Neural cell (in vitro differentiated cells): ENCODE data around the gene ZNF622.

Source experiments
- EZH2 ChIP-seq: fragments of 200-600, 300-800 bp; shearing (Covaris generic), sonication (generic); IDR thresholded peaks from 2 replicates; pipeline ENCODE4 v1.6.1; 2014; ENCODE audit warnings: antibody characterized with exemption, low read length, borderline replicate concordance, mild to moderate bottlenecking; ENCODE audit not compliant: insufficient read depth, poor library complexity, severe bottlenecking
- POLR2AphosphoS5 ChIP-seq: IDR thresholded peaks from 2 replicates; pipeline ENCODE4 v1.6.1; 2012
- TAF1 ChIP-seq: IDR thresholded peaks from 2 replicates; pipeline ENCODE4 v1.6.1; 2012; ENCODE audit warnings: low read depth
- TF ChIP-seq, protein P1 (sequence below): fragments of 450-650 bp; IDR thresholded peaks from 2 replicates; pipeline ENCODE4 v1.5.1; 2014; ENCODE audit warnings: antibody characterized with exemption, mild to moderate bottlenecking, moderate library complexity; ENCODE audit not compliant: poor library complexity, severe bottlenecking

DNA sequence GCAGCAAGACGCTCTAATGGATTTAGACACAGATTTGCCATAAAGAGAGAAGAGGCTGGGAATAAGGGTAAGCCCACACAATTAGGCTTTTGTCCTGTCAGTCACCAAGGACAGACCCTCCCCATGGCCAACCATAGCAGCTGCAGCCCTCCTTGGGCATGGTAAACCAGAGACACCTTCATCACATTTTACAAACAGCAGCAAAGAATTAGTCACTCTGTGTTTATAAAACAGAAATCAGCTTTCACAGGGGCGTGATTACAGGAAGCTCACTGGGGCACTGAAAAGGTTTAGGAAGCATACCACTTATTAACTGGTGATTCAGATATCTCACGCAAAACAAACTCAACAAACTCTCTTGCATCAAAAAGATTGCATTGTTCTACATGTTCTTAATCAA is 37.3 kb upstream of the ZNF622 start:
- TF ChIP-seq, protein P1, sequence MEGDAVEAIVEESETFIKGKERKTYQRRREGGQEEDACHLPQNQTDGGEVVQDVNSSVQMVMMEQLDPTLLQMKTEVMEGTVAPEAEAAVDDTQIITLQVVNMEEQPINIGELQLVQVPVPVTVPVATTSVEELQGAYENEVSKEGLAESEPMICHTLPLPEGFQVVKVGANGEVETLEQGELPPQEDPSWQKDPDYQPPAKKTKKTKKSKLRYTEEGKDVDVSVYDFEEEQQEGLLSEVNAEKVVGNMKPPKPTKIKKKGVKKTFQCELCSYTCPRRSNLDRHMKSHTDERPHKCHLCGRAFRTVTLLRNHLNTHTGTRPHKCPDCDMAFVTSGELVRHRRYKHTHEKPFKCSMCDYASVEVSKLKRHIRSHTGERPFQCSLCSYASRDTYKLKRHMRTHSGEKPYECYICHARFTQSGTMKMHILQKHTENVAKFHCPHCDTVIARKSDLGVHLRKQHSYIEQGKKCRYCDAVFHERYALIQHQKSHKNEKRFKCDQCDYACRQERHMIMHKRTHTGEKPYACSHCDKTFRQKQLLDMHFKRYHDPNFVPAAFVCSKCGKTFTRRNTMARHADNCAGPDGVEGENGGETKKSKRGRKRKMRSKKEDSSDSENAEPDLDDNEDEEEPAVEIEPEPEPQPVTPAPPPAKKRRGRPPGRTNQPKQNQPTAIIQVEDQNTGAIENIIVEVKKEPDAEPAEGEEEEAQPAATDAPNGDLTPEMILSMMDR, result no peak
- no peak for TF ChIP-seq POLR2AphosphoS5
- no peak for TF ChIP-seq TAF1
- no peak for TF ChIP-seq EZH2
